ENCODE data around the gene SHOC2.

Gene SHOC2

GRCh38 chr10:110916554-110917346 is 2.7 kb upstream of the SHOC2 start:
- no peak for DNase-seq (ENCODE audit: insufficient read length, low spot score)
- FAIRE-seq, result no peak
- TF ChIP-seq POLR2A (IDR thresholded peaks at IDR 0.05; ENCODE audit: low read depth, low read length) (no peak), TAF1 (IDR thresholded peaks at IDR 0.05; ENCODE audit: low read depth, low read length) (no peak), PAX5 (IDR thresholded peaks at IDR 0.05; ENCODE audit: insufficient read depth, low read length, severe bottlenecking) (no peak), SPI1 (IDR thresholded peaks at IDR 0.05; ENCODE audit: low read depth, low read length) (no peak), POLR2AphosphoS5 (IDR thresholded peaks at IDR 0.05; ENCODE audit: low read depth, low read length) (no peak), POU2F2 (IDR thresholded peaks at IDR 0.05; ENCODE audit: low read depth, low read length) (no peak)

- TF ChIP-seq TAF1 (IDR thresholded peaks at IDR 0.05; ENCODE audit: low read depth, low read length) (no peak), POLR2A (IDR thresholded peaks at IDR 0.05; ENCODE audit: low read depth, low read length) (no peak), POLR2AphosphoS5 (IDR thresholded peaks at IDR 0.05; ENCODE audit: low read depth, low read length) (no peak), SPI1 (IDR thresholded peaks at IDR 0.05; ENCODE audit: low read depth, low read length) (no peak), PAX5 (IDR thresholded peaks at IDR 0.05; ENCODE audit: insufficient read depth, low read length, severe bottlenecking) (no peak), POU2F2 (IDR thresholded peaks at IDR 0.05; ENCODE audit: low read depth, low read length) (no peak)
- FAIRE-seq, result no peak
- no peak for DNase-seq (ENCODE audit: insufficient read length, low spot score)
These were observed 1.1 kb upstream of the SHOC2 start for GRCh38 chr10:110918269-110918642.

- TF ChIP-seq POU2F2 (IDR thresholded peaks at IDR 0.05; ENCODE audit: low read depth, low read length), result peak; percentile 37; the same call in 1 of the 2 replicates
- peak; percentile 67; the same call in 1 of the 2 replicates for TF ChIP-seq TAF1 (IDR thresholded peaks at IDR 0.05; ENCODE audit: low read depth, low read length)
- TF ChIP-seq SPI1 (IDR thresholded peaks at IDR 0.05; ENCODE audit: low read depth, low read length), result peak; percentile 74; the same call in 1 of the 2 replicates
- TF ChIP-seq PAX5 (IDR thresholded peaks at IDR 0.05; ENCODE audit: insufficient read depth, low read length, severe bottlenecking), result no peak
- peak; percentile 71 for TF ChIP-seq POLR2A (IDR thresholded peaks at IDR 0.05; ENCODE audit: low read depth, low read length)
- TF ChIP-seq POLR2AphosphoS5 (IDR thresholded peaks at IDR 0.05; ENCODE audit: low read depth, low read length), result peak; percentile 82
These were observed 608 bp upstream of the SHOC2 start, which contains the start of gene BBIP1 for GRCh38 chr10:110918643-110919348. TSS of gene BBIP1 (minus strand) at chr10:110919180. CDS start at chr10:110918157, 1,023 bp downstream.

GRCh38 chr10:110919971-110920881 is 822 bp downstream of the SHOC2 start:
- TF ChIP-seq PAX5 (IDR thresholded peaks at IDR 0.05; ENCODE audit: insufficient read depth, low read length, severe bottlenecking) (no peak), POLR2A (IDR thresholded peaks at IDR 0.05; ENCODE audit: low read depth, low read length) (no peak), POU2F2 (IDR thresholded peaks at IDR 0.05; ENCODE audit: low read depth, low read length) (no peak), SPI1 (IDR thresholded peaks at IDR 0.05; ENCODE audit: low read depth, low read length) (peak; percentile 71), TAF1 (IDR thresholded peaks at IDR 0.05; ENCODE audit: low read depth, low read length) (no peak), POLR2AphosphoS5 (IDR thresholded peaks at IDR 0.05; ENCODE audit: low read depth, low read length) (0 out of 2 replicates have a peak, but pooled peaks have one; percentile 9)
- FAIRE-seq (peak; percentile 92), DNase-seq (ENCODE audit: insufficient read length, low spot score) (no peak)

More at GRCh38 chr10:110918643-110919348, 608 bp upstream of the SHOC2 start, which contains the start of gene BBIP1:
- peak; percentile 100 for FAIRE-seq
- DNase-seq (ENCODE audit: insufficient read length, low spot score), result peak; percentile 60

GRCh38 chr10:110923856-110924493 is 4.6 kb downstream of the SHOC2 start:
- peak; percentile 90 for FAIRE-seq
- TF ChIP-seq POLR2A (IDR thresholded peaks at IDR 0.05; ENCODE audit: low read depth, low read length), result no peak
- DNase-seq (ENCODE audit: insufficient read length, low spot score), result no peak

- TF ChIP-seq TAF1 (IDR thresholded peaks at IDR 0.05; ENCODE audit: low read depth, low read length), result no peak
- TF ChIP-seq POLR2A (IDR thresholded peaks at IDR 0.05; ENCODE audit: low read depth, low read length), result no peak
- no peak for TF ChIP-seq POLR2AphosphoS5 (IDR thresholded peaks at IDR 0.05; ENCODE audit: low read depth, low read length)
- TF ChIP-seq PAX5 (IDR thresholded peaks at IDR 0.05; ENCODE audit: insufficient read depth, low read length, severe bottlenecking), result no peak
- no peak for TF ChIP-seq SPI1 (IDR thresholded peaks at IDR 0.05; ENCODE audit: low read depth, low read length)
- TF ChIP-seq POU2F2 (IDR thresholded peaks at IDR 0.05; ENCODE audit: low read depth, low read length), result no peak
- DNase-seq (ENCODE audit: insufficient read length, low spot score) (no peak), FAIRE-seq (no peak)
These were observed 8.1 kb downstream of the SHOC2 start for GRCh38 chr10:110927461-110927860.

- no peak for TF ChIP-seq SPI1 (IDR thresholded peaks at IDR 0.05; ENCODE audit: low read depth, low read length)
- TF ChIP-seq POLR2A (IDR thresholded peaks at IDR 0.05; ENCODE audit: low read depth, low read length), result no peak
- no peak for TF ChIP-seq POU2F2 (IDR thresholded peaks at IDR 0.05; ENCODE audit: low read depth, low read length)
- no peak for TF ChIP-seq POLR2AphosphoS5 (IDR thresholded peaks at IDR 0.05; ENCODE audit: low read depth, low read length)
- no peak for TF ChIP-seq TAF1 (IDR thresholded peaks at IDR 0.05; ENCODE audit: low read depth, low read length)
- no peak for TF ChIP-seq PAX5 (IDR thresholded peaks at IDR 0.05; ENCODE audit: insufficient read depth, low read length, severe bottlenecking)
- peak; percentile 80 for FAIRE-seq
These were observed 12.5 kb downstream of the SHOC2 start for GRCh38 chr10:110931769-110932381.

More at GRCh38 chr10:110931769-110932381, 12.5 kb downstream of the SHOC2 start:
- DNase-seq (ENCODE audit: insufficient read length, low spot score), result no peak
